HG03571 (cell line): Measurements from ENCODE around the gene TMEM184A.

Source experiments
- ATAC-seq: cut with Tn5 transposase; IDR thresholded peaks from one replicate; pipeline ENCODE4 v1.9.1; 2021; ENCODE audit not compliant: unreplicated experiment

TMEM184A gene

DNA sequence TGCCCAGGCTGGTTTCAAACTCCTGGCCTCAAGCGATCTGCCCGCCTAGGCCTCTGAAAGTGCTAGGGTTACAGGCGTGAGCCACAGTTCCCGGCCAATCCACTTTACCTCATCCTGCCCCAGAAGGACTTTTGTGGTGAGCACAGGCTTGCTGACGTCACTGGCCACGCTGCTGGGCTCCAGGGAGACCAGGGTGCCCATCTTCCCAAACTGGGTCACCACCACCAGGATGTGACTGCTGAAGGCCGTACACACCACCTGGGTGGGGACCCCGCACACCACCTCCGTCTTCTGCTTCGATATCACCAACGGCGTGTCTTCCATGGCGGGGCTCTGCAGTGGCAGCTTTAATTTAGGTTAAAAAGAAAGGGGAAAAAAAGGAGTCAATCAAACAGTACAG, 13.0 kb upstream of the TMEM184A start:
- no peak for ATAC-seq

DNA sequence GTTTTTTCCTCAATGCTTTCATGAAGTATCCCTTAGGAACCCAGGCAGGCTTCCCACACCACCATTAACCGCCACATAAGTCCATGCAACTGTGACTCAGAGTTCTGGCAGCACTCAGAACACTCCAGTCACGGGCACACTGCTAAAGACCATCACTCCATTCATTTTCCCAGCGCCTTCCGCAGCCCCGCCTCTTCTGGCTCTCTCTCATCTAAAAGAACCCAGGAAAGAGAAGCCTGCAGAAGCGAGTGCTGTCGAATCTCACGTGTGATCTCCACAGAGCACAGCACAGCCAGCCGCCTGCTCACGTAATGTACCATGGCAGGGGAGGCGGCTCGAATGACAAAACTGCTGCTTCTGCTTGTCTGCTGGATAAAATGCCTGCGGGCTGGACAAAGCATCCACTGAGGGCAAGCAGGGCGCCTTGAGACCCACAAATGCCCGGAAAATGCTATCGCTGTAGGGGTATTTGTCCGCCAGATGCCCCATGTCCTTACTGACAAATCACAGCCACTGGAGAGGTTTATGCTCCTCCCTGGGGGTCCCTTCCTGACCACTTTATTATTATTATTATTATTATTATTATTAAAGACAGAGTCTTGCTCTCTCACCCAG, 12.0 kb upstream of the TMEM184A start:
- no peak for ATAC-seq

DNA sequence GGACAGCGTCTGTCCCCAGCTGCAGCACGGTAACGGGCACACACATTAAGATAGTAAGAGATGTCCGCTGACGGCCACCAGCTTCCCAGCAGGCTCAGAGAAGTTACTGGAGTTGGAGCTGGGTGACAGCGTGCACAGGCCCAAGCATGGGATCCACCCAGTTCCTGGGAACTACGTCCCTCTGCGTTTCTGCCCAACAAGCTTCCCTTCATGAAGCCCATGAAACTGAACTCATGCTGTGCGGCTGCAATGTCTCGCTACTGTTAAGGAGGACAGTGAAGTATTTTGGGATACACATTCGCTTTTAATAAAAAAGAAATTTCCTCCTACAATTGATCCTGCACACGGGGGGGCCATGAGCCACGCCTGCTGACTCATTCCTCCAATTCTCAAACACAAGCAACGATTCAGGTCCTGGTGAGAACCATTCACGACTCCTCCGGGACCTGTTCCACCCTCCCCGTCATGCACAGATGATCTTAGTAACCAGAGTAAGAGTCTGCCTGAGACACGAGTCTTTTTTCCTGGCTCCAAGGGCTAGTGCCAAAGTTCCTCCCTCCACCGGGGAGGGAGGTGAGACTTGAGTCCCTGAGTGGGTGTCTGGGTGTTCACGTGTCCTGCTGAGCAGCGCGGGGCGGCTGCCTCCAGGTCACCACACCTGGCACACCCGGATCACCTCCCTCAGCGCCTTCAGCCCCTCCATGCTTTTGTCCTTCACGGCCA, 11.2 kb upstream of the TMEM184A start:
- ATAC-seq: no peak

DNA sequence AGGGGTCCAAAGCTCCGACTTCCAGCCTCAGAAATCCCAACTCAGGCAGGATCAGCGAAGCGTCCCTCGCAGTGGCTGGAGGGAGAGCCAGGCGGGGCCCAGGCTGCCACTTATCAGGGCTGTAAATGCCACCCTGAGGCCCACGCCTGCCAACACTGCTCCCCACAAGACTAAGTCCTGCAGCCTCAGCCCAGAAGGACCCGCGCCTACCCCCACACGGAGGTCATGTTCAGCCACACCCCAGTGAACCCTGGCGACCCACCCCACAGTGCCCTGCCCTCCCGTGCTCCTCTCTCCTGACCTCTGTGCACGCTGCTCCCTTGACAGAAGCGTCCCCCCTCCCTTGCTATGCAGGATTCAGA, 10.7 kb upstream of the TMEM184A start:
- ATAC-seq: no peak

DNA sequence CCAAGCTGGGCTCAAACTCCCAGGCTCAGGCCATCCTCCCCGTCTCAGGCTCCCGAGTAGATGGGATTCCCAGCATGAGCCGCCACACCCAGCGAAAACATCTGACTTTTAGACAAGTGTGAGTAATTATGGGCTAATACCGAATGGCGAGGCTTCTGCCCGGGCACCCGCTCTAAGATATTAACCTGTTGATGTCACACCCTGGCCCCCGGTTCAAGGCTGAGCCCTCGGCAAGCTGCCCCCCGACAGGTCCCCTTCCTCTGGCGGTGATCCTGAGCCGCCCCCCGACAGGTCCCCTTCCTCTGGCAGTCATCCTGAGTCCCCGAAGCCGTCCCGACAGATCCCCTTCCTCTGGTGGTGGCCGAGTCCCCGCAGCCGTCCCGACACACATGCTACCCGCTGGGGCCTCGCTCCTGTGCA, 8.6 kb upstream of the TMEM184A start:
- ATAC-seq: no peak

DNA sequence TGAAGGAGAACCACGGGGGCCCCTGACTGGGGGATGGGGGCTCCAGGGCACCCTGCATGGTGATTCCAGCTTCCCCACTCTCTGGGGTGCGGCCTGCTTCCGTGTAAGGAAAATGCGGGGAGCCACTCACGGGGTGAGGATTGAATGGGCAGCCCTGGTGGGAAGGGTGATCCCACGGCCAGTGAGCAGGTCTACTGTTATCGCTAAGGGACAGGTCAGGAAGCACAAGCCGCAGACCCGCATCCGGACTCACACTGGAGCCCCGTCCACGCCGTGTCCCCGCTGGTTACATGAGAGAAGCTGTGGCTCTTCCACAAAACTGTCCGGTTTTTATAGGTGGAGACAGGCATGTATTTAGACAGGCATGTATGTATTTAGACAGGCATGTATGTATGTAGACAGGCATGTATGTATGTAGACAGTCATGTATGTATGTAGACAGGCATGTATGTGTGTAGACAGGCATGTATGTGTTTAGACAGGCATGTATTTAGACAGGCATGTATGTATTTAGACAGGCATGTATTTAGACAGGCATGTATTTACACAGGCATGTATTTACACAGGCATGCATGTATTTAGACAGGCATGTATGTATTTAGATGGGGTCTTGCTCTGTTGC, 8.1 kb upstream of the TMEM184A start:
- ATAC-seq: no peak

DNA sequence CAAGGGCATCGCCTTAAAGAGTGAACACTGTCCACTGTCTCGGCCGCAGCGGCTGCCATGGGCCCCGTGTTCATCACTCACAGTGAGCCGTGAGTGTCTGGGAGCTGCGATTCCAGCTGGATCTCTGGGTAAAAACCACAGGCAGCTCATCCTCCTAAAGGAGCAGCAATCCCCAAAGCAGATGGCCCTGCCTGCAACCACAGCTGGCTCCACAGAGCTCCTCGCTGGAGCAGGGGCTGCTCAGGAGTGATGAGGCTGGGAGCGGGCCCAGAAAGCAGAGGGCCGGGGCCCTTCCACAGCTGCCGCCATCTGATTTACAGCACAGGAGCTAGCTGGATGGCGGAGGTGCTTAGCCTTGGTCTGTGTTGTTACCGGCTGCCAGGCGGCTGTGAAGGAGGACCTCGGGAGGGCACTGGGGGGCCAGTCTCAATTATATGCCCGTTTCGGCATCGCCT, 6.6 kb upstream of the TMEM184A start:
- no peak for ATAC-seq

DNA sequence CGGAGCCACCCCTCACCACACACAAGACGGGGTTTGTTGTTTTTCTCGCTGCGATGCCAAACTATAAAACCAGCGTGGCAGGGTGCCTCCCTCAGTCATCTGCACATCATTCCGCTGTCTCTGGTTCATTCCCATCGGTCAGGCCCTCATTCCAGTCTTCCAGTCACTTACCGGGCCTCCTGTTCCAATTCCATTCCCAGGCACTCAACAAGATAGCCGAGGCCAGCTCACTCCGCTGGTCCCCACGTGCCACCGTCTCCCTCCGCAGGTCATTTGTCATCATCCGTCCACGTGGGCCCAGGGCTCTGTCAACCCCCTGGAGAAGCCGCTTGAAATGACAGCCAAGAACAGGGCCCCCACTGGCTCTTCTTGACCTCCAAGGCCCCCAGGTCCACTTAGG, 6.1 kb upstream of the TMEM184A start:
- no peak for ATAC-seq

DNA sequence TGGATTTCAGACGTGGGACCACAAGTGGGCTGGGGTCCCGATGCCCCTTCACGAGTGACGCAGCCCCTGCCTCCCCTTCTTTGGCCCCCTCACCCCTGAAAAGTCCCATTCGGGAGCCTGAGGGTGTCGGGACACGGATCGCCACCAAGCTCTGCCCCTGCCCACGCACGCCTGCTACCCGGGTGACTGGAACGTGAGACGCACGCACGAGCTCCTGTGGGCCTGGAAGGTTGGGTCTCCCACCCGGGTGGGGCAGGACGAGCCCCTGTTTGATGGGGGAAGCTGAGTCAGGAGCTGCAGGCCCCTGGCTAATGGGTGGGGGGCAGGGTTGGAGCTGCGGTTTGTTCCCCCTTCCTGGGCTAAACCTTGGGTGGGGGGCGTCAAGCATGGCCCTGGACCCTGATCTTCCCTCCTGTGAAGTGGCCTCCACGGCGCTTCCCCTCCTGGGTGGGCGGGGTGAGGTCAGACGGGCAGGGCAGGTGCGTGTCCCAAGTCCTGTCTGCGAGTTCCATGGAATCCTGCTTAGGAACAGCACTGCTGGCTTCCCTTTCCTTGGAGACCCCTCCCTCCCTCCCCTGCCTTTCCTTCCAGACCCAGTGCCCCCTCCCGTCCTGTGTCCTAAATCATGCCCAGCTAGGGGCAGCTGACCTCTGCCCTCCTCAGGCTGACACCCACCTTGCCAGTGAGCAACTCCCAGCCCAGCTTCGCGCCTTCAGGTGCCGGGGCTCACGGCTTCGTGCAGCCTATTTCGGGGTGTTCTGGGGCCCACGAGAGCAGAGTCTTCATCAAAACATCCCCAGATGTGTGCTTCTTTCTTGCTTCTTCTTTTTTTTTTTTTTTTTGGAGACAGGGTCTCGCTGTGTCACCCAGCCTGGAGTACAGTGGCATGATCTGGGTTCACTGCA, 5.3 kb upstream of the TMEM184A start:
- no peak for ATAC-seq

DNA sequence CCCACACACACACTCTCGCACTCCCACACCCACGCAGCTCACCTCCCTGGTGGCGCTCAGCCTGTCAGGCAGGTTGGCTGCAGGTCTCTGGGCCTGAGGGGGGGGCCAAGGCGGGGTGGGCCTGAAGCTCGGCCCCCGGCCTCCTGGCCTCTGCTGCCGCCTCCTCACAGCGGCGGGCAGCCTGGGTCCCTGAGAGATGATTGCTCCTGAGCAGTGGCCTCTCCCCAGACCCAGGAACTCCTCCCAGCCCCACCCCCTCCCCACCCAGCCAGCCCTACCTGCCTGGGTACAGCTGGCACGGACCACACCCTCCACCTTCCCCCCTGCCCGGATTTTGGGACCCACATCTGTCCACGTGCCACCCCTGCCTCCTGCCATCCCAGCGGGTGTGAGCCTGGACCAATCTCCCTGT, 4.6 kb upstream of the TMEM184A start:
- no peak for ATAC-seq

DNA sequence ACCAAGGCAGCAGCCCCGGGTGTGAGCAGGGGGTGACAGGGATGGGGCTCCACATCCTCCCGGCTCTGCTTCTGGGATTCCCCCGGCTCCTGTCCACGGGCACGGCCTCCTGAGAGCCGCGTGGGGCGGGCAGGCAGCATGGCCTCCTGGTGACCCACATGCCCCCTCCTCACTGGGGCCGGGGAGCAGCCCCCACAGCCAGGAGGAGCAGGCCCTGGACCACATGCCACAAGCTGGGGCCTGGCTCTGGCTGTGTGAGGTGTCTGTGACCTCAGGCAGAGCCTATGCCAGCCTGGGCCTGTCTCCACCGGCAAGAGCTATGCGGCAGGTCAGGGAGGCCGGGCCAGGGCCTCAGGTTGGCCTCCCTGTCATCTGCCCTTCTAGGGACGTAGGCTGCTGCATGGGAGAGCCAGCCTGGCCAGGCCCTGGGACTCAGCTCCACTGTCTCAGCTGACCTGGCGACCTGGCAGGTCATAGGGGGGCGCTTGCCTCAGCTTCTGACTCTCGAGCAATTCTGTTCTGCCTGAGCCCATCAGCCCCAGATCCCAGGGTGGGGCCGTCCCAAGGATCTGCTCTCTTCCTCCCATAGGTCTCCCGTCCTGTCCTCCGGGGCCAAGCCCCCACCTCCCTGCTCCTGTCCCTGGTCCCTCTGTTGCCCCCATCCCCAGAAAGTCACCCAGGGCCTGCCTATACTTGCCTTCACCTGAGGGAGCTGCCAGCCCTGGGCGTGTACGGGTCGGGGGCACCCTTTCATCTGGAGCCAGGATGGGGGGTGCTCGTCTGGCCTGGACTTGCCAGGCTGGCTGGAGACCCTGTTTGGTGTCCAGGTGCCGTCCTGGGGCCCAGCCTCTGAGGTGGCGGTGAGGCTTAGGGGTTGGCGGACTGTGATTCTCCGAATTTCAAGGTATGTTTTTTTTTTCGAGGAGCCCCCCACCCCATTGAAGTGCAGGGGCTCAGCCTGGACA, 3.9 kb upstream of the TMEM184A start:
- ATAC-seq: no peak

DNA sequence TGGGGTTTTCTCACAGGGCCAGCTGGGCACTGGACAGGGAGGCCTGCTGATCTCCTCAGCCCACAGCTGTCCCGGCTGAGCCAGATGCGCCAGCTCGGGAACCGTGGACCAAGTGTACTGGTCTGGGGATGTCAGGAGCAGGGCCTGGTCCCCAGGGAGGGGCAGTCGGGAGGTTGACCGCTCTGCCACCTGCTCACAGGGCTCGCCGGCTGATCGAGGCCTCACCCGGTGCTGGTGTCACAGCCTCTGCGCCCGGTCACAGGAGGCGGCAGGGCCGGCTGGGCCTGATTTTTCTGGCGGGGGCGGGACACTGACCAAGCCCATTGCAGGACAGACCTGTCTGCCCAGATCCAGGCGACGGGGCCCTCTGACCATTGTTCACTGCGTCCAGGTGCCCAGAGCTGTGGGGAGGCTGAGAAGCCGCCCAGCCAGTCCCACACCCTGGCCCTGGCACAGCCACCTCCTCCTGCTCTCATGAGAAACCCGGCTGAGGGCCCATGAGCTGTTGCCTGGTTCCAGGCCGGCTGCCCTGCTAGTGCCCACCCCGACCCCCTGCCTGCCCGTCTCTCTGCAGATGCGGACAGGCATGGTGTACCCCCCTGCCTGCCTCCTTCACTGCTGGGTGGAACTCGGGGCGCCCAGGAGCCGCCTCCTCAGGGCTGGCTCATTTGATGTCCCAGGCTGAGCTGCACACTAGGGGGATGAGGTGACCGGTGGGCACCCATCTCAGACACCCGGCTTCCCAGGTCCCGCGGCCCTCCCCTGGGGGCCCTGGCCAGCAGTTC, 3.0 kb upstream of the TMEM184A start:
- ATAC-seq: no peak

DNA sequence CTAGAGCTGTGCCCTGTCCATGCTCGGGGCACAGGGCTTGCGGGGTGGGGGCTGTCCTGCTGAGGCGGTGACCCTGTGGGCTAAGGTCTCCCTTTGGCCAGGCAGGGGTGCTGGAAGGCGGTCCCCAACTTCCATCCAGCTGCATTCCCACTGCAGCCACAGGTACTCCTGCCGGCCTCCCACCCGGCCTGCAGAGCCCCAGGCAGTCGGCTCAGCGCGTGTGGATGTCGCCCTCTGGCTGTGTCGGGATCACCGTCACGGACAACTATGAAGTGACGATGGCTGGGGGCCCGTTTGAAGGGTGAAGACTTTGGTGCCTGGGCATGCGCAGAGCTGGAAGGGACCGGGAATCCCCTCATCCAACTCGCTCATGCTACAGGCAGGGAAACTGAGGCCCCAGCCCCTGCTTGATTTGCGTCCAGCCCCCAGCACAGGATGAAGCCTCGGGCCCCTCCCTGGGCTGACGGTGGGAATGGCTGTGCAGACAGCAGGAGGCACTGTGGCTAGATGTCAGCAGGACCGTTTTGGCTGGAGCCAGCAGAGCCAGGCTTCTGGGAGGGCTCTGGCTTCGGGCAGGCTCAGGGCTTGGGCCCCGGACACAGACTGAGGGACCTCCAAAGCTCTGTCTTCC, 2.3 kb upstream of the TMEM184A start:
- no peak for ATAC-seq

DNA sequence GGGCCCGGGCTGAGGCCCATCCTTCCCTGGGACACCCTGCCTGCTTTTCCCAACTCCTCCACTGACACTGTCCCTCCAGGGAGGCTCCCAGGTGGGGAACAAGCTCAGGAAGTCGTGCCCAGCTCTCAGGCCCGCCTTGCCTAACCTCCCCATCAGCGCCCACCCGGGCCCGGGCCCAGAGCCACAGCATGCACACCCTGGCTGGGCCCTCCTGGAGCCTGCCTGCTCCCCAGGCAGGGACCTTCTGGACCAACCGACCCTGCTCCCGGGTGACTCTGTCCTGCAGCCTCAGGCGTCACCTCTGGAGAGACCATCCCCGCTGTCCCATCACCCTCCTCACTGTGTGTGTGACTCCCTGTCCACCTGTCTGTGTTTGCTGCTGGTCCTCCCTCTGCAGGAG, 1.8 kb upstream of the TMEM184A start:
- ATAC-seq: no peak

DNA sequence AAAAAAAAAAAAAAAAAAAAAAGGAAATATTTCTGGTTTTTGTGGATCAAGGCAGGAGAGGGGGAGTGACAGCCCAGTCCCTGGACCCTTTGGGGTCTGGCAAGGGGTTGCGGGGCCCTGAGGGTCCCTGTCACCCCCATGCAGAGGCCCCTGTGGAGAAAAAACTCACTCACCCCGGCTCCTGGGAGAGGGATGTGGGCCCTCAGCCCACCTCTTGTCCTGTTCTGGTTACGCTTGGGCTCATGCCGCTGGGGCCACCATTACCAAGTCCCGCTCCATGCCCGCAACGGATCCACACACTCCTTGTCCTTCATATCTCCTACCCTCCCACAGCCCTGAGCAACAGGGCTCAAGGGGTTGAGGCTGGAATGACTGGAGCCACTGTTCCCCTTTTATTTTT, 1.0 kb upstream of the TMEM184A start:
- no peak for ATAC-seq

DNA sequence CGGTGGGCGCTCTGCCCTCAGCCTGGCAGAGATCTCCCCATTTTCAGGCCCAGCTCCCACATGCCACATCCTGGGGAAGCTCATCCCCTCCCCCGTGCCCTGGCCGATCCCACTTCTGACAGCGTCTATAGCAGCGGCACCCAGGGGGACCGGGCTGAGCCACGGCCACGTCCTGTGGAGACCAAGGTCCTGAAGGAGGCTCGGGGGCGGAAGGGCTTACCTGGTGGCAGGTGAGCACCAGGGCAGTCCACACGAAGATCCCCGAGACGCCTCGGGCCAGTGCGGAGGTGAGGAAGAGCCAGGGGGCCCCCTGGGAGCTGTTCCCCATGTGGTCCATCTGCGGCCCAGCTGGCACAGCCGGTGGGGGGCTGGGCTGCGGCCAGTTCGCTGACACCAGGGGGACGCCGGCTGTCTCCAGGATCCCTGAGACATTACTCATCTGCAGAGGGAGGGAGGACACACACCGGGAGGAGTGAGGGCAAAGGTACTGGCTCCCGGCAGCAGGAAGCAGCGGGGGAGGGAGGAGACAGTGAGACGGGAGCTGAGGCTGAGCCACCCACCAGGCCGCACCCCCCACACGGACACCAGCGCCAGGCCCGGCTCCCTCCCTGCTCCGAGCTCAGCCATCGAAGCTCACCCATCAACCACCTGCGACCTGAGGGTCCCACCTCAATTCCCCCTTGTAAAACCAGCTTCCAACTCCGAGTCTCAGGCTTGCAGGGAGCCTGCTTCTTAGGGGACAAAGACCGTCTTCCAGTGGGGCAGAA, 776 bp downstream of the TMEM184A start:
- no peak for ATAC-seq

DNA sequence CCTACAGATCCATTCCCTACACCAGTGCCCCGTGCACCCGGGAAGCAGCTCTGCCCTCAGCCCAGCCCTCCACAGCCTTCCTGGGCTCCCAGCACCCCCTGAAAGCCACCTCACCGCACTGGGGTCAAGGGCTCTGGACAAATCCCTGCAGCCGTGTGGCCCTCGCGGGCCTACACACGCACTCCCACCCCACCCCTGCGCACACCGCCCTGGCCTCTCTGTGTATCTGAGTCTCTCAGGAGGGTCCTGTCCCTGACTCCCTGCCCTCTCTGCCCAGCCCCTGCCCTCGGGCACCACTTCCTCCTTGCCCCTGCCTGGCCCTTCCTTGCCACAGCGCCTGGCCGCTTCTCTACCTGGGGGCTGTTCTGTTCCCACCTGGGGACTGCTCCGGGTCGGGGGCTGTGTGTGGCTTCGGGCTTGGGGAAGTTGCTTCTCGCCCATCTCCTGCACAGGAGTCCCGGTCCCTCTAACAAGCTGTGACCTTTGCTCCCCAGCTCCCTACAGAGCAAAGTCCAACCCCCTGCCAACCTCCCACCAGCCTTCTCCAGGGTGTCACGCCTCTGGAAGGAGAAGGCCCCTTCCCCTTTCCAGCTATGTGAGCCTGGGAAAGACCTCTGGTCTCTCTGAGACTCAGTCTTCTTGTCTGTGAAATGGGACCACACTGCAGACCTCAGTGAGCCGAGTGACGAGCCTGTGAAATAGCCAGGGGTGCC, 1.5 kb downstream of the TMEM184A start:
- no peak for ATAC-seq
